OCI-LY7 (cell line): ENCODE data around the gene RANBP17.

Experiments used
- CTCF ChIP-seq: fragments of 200-600 bp; sonication (generic); conservative IDR thresholded peaks from 2 replicates; pipeline ENCODE4 v1.5.1; 2014; ENCODE audit warnings: mild to moderate bottlenecking, antibody characterized with exemption, low read length, moderate library complexity, mixed read lengths
- EZH2phosphoT487 ChIP-seq: fragments of 200-600 bp; sonication (generic); IDR thresholded peaks from 2 replicates; pipeline ENCODE4 v1.6.1; 2018; ENCODE audit warnings: low read depth, borderline replicate concordance, mild to moderate bottlenecking, mixed run types, antibody characterized with exemption, low read length, moderate library complexity, mixed read lengths

- TF ChIP-seq CTCF (no peak), EZH2phosphoT487 (no peak)
These were observed 306.4 kb downstream of the RANBP17 start for GRCh38 chr5:171168171-171168570.
